ENCODE measurements around the gene FER. TPM values are rescaled to one million over a fixed set of nuclear protein-coding genes. Genes with fewer than 3 reads are reported as not detected.

The FER gene
- total RNA-seq, 1 donor from 2014 or later, result 11.8 TPM

DNA sequence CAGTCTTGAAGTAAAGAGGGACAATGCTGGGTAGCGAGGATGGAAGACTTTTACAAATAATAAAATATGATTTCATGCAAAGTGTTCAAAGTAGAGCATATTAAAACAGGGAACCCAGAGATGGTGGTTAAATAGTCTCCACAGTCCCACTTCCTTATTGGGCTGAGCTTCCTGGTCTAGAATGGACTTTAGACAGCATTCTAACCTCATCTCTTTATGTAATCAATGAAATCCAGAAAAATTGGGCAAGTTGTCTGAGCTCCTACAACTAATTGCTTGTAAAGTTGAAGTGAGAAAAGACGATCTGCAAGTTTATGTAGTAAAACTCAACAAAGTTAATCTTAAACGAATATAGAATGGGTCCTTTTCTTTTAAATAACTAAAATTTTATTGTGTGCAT, 333.2 kb downstream of the FER start:
- intact Hi-C loops (cut with DNase I), result no loop called here

GRCh38 chr5:109083937-109084336, 336.2 kb downstream of the FER start:
- H3K36me3 ChIP-seq, result no peaks in the 10 kb centered on the region
- DNase-seq (ENCODE audit: low spot score in 2 of 2), result no peak
- TF ChIP-seq CTCF (IDR thresholded peaks at IDR 0.05), result no peak
- H3K27me3 ChIP-seq, result no peaks in the 10 kb centered on the region
- no peaks in the 10 kb centered on the region for H3K4me1 ChIP-seq
- intact Hi-C loops (cut with DNase I), result no loop called here
- no peak overlapping the region for H3K4me3 ChIP-seq
- H3K9me3 ChIP-seq, result no peaks in the 10 kb centered on the region
- H3K27ac ChIP-seq, result no peak overlapping the region

More for the DNA sequence above, 333.2 kb downstream of the FER start:
- no peak overlapping the region for H3K27ac ChIP-seq
- no peak for TF ChIP-seq CTCF (IDR thresholded peaks at IDR 0.05)
- DNase-seq (ENCODE audit: low spot score in 2 of 2), result no peak
- no peaks in the 10 kb centered on the region for H3K36me3 ChIP-seq
- no peaks in the 10 kb centered on the region for H3K9me3 ChIP-seq
- no peaks in the 10 kb centered on the region for H3K27me3 ChIP-seq
- H3K4me1 ChIP-seq, result no peaks in the 10 kb centered on the region
- no peak overlapping the region for H3K4me3 ChIP-seq

- no peaks in the 10 kb centered on the region for H3K4me1 ChIP-seq
- no peak overlapping the region for H3K27ac ChIP-seq
- TF ChIP-seq CTCF (IDR thresholded peaks at IDR 0.05), result no peak
- H3K4me3 ChIP-seq, result no peak overlapping the region
- H3K27me3 ChIP-seq, result no peaks in the 10 kb centered on the region
- no peaks in the 10 kb centered on the region for H3K9me3 ChIP-seq
- intact Hi-C loops (cut with DNase I), result no loop called here
- no peak for DNase-seq (ENCODE audit: low spot score in 2 of 2)
- H3K36me3 ChIP-seq, result no peaks in the 10 kb centered on the region
These were observed 341.5 kb downstream of the FER start for GRCh38 chr5:109089191-109089590.

- H3K27me3 ChIP-seq, result no peaks in the 10 kb centered on the region
- DNase-seq (ENCODE audit: low spot score in 2 of 2), result no peak
- H3K4me1 ChIP-seq, result no peaks in the 10 kb centered on the region
- intact Hi-C loops (cut with DNase I), result no loop called here
- no peaks in the 10 kb centered on the region for H3K36me3 ChIP-seq
- no peak for TF ChIP-seq CTCF (IDR thresholded peaks at IDR 0.05)
- no peaks in the 10 kb centered on the region for H3K9me3 ChIP-seq
- H3K27ac ChIP-seq, result no peak overlapping the region
- H3K4me3 ChIP-seq, result no peak overlapping the region
These were observed 351.4 kb downstream of the FER start for GRCh38 chr5:109099081-109099480.

DNA sequence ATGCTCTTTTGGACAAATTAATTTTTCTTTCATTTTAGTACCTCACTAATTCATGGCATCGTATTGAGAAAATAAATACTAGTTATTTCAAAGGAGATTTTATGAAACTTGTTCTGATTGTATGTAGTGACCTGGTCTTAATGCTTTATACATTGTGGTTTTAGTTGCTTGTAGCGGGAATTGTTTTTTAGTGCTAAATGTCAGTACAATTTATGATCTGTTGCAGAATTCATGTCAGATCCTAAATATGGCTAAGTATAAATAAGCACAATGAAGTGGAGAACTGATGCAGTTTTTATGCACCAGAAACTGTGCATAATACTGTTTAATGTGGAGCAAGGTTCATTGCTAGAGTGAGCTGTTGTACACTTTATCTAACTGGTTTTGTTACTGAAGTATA, 353.3 kb downstream of the FER start:
- H3K4me1 ChIP-seq, result peaks cover 0 to 2% of the 10 kb centered on the region in 2 donors
- intact Hi-C loops (cut with DNase I), result no loop called here
- H3K4me3 ChIP-seq, result no peak overlapping the region
- H3K36me3 ChIP-seq, result no peaks in the 10 kb centered on the region
- H3K27me3 ChIP-seq, result no peaks in the 10 kb centered on the region
- DNase-seq (ENCODE audit: low spot score in 2 of 2), result no peak
- no peak for TF ChIP-seq CTCF (IDR thresholded peaks at IDR 0.05)
- no peaks in the 10 kb centered on the region for H3K9me3 ChIP-seq
- H3K27ac ChIP-seq, result no peak overlapping the region

DNA sequence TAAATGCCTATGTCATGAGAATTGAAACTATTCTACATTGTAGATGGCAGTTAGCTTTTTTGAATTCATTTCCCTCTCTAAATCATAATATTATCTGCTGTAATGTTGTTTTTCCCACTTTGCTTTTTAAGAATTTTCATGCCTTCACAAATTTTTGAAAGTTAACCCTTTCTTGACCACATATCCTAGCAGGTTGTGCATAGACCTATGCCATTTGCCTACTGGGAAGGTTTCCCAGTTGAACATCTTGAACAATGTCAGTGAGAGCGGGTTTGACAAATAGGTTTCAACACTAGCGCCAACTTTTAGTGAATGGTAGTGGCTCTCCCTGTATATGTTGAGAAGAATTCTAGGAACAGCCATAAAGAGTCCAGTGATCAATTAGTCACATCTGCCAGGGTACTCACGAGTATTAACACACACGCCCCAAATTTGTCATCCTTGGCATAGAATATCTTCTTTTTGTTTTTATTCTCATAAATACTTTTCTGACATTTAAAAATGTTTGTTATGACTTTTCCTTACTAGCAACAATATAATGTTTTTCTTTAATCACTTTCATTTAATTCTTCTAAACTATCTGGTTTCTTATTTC, 354.5 kb downstream of the FER start:
- H3K27me3 ChIP-seq, result no peaks in the 10 kb centered on the region
- H3K4me1 ChIP-seq, result peaks cover 0 to 5% of the 10 kb centered on the region in 2 donors
- no peaks in the 10 kb centered on the region for H3K36me3 ChIP-seq
- TF ChIP-seq CTCF (IDR thresholded peaks at IDR 0.05), result no peak
- H3K4me3 ChIP-seq, result no peak overlapping the region
- no peaks in the 10 kb centered on the region for H3K9me3 ChIP-seq
- no peak for DNase-seq (ENCODE audit: low spot score in 2 of 2)
- intact Hi-C loops (cut with DNase I), result no loop called here
- no peak overlapping the region for H3K27ac ChIP-seq
